ENCODE results near the gene PCMT1. TPM values are rescaled to one million over a fixed set of nuclear protein-coding genes. Genes with fewer than 3 reads are reported as not detected.

The PCMT1 gene
- total and polyA plus RNA-seq, 2 of the 13 experiments (the other 11 are each of a cell fraction or from before 2014, with no cell fraction given) = 112 to 169 TPM

DNA sequence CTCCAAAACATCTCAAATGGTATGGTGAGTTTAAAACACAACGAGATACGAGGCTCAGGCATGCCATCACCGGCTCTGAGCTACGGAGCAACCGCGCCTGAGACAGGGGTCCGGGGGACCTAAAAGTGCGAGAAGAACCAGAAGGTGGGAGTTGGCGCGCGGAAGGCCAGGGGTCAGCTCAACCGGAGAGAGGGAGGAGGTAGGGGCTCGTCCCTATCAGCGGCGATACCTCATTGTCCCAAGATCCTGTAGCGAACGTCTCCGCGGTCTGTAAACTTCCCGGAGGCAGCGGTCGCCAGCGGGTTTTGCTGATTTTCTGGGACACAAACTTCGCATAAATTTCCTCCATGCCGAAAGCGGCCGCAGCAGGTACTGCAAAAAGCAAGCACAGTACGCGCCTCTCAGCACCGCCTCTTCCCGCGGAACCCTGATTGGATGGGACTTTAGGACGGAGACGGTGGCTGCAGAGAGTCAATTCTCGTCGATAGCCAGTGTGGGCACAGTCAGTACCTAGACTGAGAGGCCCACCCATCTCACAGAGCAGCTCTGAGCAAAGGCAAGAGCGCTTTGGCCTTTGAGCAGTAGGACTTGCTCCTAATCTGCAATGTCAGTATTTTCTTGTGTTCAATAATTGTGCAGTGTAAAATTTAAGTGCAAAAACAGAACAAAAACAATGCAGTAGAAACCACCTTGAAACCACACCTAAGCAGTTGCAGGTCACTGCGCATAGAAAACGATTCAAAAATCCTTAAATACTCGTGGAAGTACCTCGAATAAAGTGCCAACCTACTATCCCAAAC is 3.2 kb upstream of the PCMT1 start, which contains the start of gene NUP43 (continued):
- TF ChIP-seq ZNF33B (CRISPR knock-in tag; IDR thresholded peaks at IDR 0.05) = peak; percentile 62; the same call in 1 of the 2 replicates
- TF ChIP-seq AGO1 (IDR thresholded peaks at IDR 0.05; ENCODE audit: low read depth, low read length, poor library complexity, severe bottlenecking) = no peak
- TF ChIP-seq EZH2 (conservative IDR thresholded peaks at IDR 0.05; ENCODE audit: low read depth, low read length) = no peak
- TF ChIP-seq ZNF225 (CRISPR knock-in tag; IDR thresholded peaks at IDR 0.05) = no peak; the same call in 1 of the 2 replicates
- no peak; the same call in 1 of the 2 replicates for TF ChIP-seq RFXAP (CRISPR knock-in tag; IDR thresholded peaks at IDR 0.05; ENCODE audit: borderline replicate concordance)
- peak; percentile 41; the same call in 1 of the 2 replicates for TF ChIP-seq GATA4 (IDR thresholded peaks at IDR 0.05; ENCODE audit: borderline replicate concordance, low read depth)
- TF ChIP-seq, protein P1, sequence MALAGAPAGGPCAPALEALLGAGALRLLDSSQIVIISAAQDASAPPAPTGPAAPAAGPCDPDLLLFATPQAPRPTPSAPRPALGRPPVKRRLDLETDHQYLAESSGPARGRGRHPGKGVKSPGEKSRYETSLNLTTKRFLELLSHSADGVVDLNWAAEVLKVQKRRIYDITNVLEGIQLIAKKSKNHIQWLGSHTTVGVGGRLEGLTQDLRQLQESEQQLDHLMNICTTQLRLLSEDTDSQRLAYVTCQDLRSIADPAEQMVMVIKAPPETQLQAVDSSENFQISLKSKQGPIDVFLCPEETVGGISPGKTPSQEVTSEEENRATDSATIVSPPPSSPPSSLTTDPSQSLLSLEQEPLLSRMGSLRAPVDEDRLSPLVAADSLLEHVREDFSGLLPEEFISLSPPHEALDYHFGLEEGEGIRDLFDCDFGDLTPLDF (CRISPR knock-in tag; IDR thresholded peaks at IDR 0.05) = no peak; the same call in 1 of the 2 replicates
- TF ChIP-seq KLF9 (CRISPR knock-in tag; IDR thresholded peaks at IDR 0.05; ENCODE audit: low read depth) = peak; percentile 24; the same call in 1 of the 2 replicates
- TF ChIP-seq SIX4 (CRISPR knock-in tag; IDR thresholded peaks at IDR 0.05) = no peak
- TF ChIP-seq JUND (CRISPR knock-in tag; IDR thresholded peaks at IDR 0.05) = no peak
- TF ChIP-seq, protein P2, sequence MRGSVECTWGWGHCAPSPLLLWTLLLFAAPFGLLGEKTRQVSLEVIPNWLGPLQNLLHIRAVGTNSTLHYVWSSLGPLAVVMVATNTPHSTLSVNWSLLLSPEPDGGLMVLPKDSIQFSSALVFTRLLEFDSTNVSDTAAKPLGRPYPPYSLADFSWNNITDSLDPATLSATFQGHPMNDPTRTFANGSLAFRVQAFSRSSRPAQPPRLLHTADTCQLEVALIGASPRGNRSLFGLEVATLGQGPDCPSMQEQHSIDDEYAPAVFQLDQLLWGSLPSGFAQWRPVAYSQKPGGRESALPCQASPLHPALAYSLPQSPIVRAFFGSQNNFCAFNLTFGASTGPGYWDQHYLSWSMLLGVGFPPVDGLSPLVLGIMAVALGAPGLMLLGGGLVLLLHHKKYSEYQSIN (CRISPR knock-in tag; IDR thresholded peaks at IDR 0.05; ENCODE audit: borderline replicate concordance) = no peak
- TF ChIP-seq BRCA1 (CRISPR knock-in tag; IDR thresholded peaks at IDR 0.05) = 0 out of 2 replicates have a peak, but pooled peaks have one; percentile 29
- no peak for TF ChIP-seq RFX1 (IDR thresholded peaks at IDR 0.05)
- TF ChIP-seq, protein P3, sequence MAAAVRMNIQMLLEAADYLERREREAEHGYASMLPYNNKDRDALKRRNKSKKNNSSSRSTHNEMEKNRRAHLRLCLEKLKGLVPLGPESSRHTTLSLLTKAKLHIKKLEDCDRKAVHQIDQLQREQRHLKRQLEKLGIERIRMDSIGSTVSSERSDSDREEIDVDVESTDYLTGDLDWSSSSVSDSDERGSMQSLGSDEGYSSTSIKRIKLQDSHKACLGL (CRISPR knock-in tag; IDR thresholded peaks at IDR 0.05) = no peak; the same call in 1 of the 2 replicates
- no peak for TF ChIP-seq ZNF713 (CRISPR knock-in tag; IDR thresholded peaks at IDR 0.05)
- TF ChIP-seq HNRNPLL (IDR thresholded peaks at IDR 0.05; ENCODE audit: low read depth, low read length, poor library complexity, severe bottlenecking) = peak; percentile 70
- TF ChIP-seq ZNF335 (CRISPR knock-in tag; IDR thresholded peaks at IDR 0.05) = peak; percentile 64; the same call in 1 of the 2 replicates
- no peak; the same call in 1 of the 2 replicates for TF ChIP-seq ZNF83 (CRISPR knock-in tag; IDR thresholded peaks at IDR 0.05; ENCODE audit: borderline replicate concordance)
- no peak for TF ChIP-seq SCMH1 (CRISPR knock-in tag; IDR thresholded peaks at IDR 0.05; ENCODE audit: borderline replicate concordance)
- TF ChIP-seq, protein P4, sequence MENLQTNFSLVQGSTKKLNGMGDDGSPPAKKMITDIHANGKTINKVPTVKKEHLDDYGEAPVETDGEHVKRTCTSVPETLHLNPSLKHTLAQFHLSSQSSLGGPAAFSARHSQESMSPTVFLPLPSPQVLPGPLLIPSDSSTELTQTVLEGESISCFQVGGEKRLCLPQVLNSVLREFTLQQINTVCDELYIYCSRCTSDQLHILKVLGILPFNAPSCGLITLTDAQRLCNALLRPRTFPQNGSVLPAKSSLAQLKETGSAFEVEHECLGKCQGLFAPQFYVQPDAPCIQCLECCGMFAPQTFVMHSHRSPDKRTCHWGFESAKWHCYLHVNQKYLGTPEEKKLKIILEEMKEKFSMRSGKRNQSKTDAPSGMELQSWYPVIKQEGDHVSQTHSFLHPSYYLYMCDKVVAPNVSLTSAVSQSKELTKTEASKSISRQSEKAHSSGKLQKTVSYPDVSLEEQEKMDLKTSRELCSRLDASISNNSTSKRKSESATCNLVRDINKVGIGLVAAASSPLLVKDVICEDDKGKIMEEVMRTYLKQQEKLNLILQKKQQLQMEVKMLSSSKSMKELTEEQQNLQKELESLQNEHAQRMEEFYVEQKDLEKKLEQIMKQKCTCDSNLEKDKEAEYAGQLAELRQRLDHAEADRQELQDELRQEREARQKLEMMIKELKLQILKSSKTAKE (CRISPR knock-in tag; IDR thresholded peaks at IDR 0.05; ENCODE audit: borderline replicate concordance) = no peak
